WTC11 (cell line): ENCODE measurements around the gene NLGN1. TPM values are rescaled to one million over a fixed set of nuclear protein-coding genes. Genes with fewer than 3 reads are reported as not detected.

Source experiments
- ATAC-seq: fragments of 200-7000 bp; cut with Tn5 transposase; 2 replicates; pipeline ENCODE4 v1.10.0; 2021; ENCODE audit warnings: mild to moderate bottlenecking, moderate library complexity
- CTCF ChIA-PET: fragments of 300-600 bp; sonication (Branson Sonifier 250); formaldehyde crosslinking; loops from one replicate; lab custom pipeline; 2021; ENCODE audit warnings: antibody characterized with exemption; lab: Charles Lee
- POLR2A ChIA-PET: fragments of 350-600 bp; sonication (Branson Sonifier 250); formaldehyde crosslinking; loops from one replicate; lab custom pipeline; 2021; ENCODE audit warnings: antibody characterized with exemption; lab: Charles Lee
- DNase-seq: peaks from one replicate; pipeline ENCODE4 v3.0.0; 2021; ENCODE audit warnings: low spot score
- H3K27ac Mint-ChIP-seq: 2 replicates; pipeline ENCODE4 v1.8.0; 2021; ENCODE audit warnings: mixed read lengths
- H3K27me3 Mint-ChIP-seq: 2 replicates; pipeline ENCODE4 v1.8.0; 2021; ENCODE audit warnings: low read depth, mild to moderate bottlenecking, moderate library complexity, mixed read lengths
- H3K36me3 Mint-ChIP-seq: 2 replicates; pipeline ENCODE4 v1.8.0; 2021; ENCODE audit warnings: mixed read lengths
- H3K4me1 Mint-ChIP-seq: 2 replicates; pipeline ENCODE4 v1.8.0; 2022; ENCODE audit warnings: mixed read lengths
- H3K4me3 Mint-ChIP-seq: 2 replicates; pipeline ENCODE4 v1.8.0; 2021; ENCODE audit warnings: mild to moderate bottlenecking, moderate library complexity, mixed read lengths
- H3K9me3 Mint-ChIP-seq: 2 replicates; pipeline ENCODE4 v1.8.0; 2021; ENCODE audit warnings: mixed read lengths
- ATF3 ChIP-seq: sonication (generic); formaldehyde crosslinking; conservative IDR thresholded peaks from 2 replicates; pipeline ENCODE4 v1.8.1; 2022; ENCODE audit warnings: mild to moderate bottlenecking, missing genetic modification reagents
- CDX4 ChIP-seq: fragments of 250-450 bp; sonication (Bioruptor Pico); IDR thresholded peaks from 2 replicates; pipeline ENCODE4 v1.9.0; 2021; ENCODE audit warnings: moderate library complexity, mild to moderate bottlenecking, inconsistent platforms, borderline replicate concordance
- CREB1 ChIP-seq: sonication (generic); formaldehyde crosslinking; IDR thresholded peaks from 2 replicates; pipeline ENCODE4 v1.8.0; 2023; ENCODE audit warnings: mild to moderate bottlenecking, missing genetic modification reagents
- CREM ChIP-seq: sonication (generic); formaldehyde crosslinking; IDR thresholded peaks from 2 replicates; pipeline ENCODE4 v1.8.1; 2022; ENCODE audit warnings: mild to moderate bottlenecking, missing genetic modification reagents, moderate library complexity
- CTCF ChIP-seq: fragments of 200-600 bp; IDR thresholded peaks from 2 replicates; pipeline ENCODE4 v1.8.0; 2022; ENCODE audit warnings: antibody characterized with exemption
- ELF4 ChIP-seq: sonication (generic); formaldehyde crosslinking; IDR thresholded peaks from 2 replicates; pipeline ENCODE4 v1.8.1; 2022; ENCODE audit warnings: low read depth, mild to moderate bottlenecking, moderate library complexity, missing genetic modification reagents
- ETV6 ChIP-seq: sonication (generic); formaldehyde crosslinking; IDR thresholded peaks from 2 replicates; pipeline ENCODE4 v1.8.1; 2022; ENCODE audit warnings: mild to moderate bottlenecking, missing genetic modification reagents
- FOXJ3 ChIP-seq: sonication (generic); formaldehyde crosslinking; IDR thresholded peaks from 2 replicates; pipeline ENCODE4 v1.9.0; 2021; ENCODE audit warnings: missing genetic modification reagents, mild to moderate bottlenecking, borderline replicate concordance
- HMGA2 ChIP-seq: fragments of 250-450 bp; sonication (Bioruptor Pico); IDR thresholded peaks from 2 replicates; pipeline ENCODE4 v1.4.0; 2021; ENCODE audit warnings: mild to moderate bottlenecking, moderate library complexity
- MYBL2 ChIP-seq: sonication (generic); formaldehyde crosslinking; IDR thresholded peaks from 2 replicates; pipeline ENCODE4 v1.8.1; 2023; ENCODE audit warnings: mild to moderate bottlenecking, moderate library complexity, missing genetic modification reagents
- PRRX2 ChIP-seq: fragments of 250-450 bp; sonication (Bioruptor Pico); IDR thresholded peaks from 2 replicates; pipeline ENCODE4 v1.8.0; 2021; ENCODE audit warnings: mild to moderate bottlenecking
- USF1 ChIP-seq: sonication (generic); formaldehyde crosslinking; IDR thresholded peaks from 2 replicates; pipeline ENCODE4 v1.8.0; 2022; ENCODE audit warnings: mild to moderate bottlenecking, missing genetic modification reagents
- ZBTB43 ChIP-seq: sonication (generic); formaldehyde crosslinking; IDR thresholded peaks from 2 replicates; pipeline ENCODE4 v1.8.1; 2023; ENCODE audit warnings: mild to moderate bottlenecking, missing genetic modification reagents
- ZNF121 ChIP-seq: sonication (generic); formaldehyde crosslinking; IDR thresholded peaks from 2 replicates; pipeline ENCODE4 v1.8.0; 2023; ENCODE audit warnings: missing genetic modification reagents
- ZNF396 ChIP-seq: fragments of 250-450 bp; sonication (Bioruptor Pico); IDR thresholded peaks from 2 replicates; pipeline ENCODE4 v1.8.0; 2021; ENCODE audit warnings: mild to moderate bottlenecking, moderate library complexity, borderline replicate concordance
- total RNA-seq: library from RNA; stranded (reverse); gene quantifications from 3 replicates; pipeline ENCODE4 v1.2.3, GENCODE V29; 2021
- TF ChIP-seq, protein P1 (sequence below): sonication (generic); formaldehyde crosslinking; IDR thresholded peaks from 2 replicates; pipeline ENCODE4 v1.8.0; 2023; ENCODE audit warnings: missing genetic modification reagents
- TF ChIP-seq, protein P2 (sequence below): sonication (generic); formaldehyde crosslinking; IDR thresholded peaks from 2 replicates; pipeline ENCODE4 v1.8.0; 2022; ENCODE audit warnings: missing genetic modification reagents
- TF ChIP-seq, protein P3 (sequence below): fragments of 250-450 bp; sonication (Bioruptor Pico); IDR thresholded peaks from 2 replicates; pipeline ENCODE4 v1.9.0; 2021; ENCODE audit warnings: mild to moderate bottlenecking
- TF ChIP-seq, protein P4 (sequence below): fragments of 250-450 bp; sonication (Bioruptor Pico); IDR thresholded peaks from 2 replicates; pipeline ENCODE4 v1.9.0; 2021; ENCODE audit warnings: mild to moderate bottlenecking

NLGN1 gene
- total RNA-seq, 1 experiment from 2014 or later: 12.4 TPM

DNA sequence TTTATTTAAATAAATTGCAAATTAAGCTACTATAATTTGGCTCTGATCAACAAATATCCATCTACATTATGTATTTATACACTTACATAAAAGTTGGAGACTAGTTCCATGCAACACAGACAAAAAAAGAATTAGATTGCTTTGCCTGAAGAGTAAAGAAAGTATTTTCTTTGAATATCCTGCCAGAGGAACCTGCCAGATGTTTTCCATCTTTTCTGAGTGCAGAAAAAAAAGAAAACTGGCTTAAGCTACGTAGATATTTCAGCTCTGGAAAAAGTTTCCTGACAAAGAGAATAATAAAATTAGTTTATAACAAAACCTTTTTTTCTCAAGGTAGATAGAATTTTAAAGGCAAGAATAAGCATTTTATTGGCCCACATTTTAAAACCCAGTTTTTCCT, 854.1 kb downstream of the NLGN1 start:
- Mint-ChIP-seq H3K9me3 (peaks cover 17% of the 10 kb centered on the region), H3K27me3 (no peaks in the 10 kb centered on the region), H3K4me3 (no peak overlapping the region), H3K4me1 (peaks cover 19% of the 10 kb centered on the region), H3K27ac (no peak overlapping the region), H3K36me3 (no peaks in the 10 kb centered on the region)
- TF ChIP-seq ATF3: no peak
- POLR2A ChIA-PET: no interaction called here
- CTCF ChIA-PET: no interaction called here
- ATAC-seq (no peak), DNase-seq (no peak)

- Mint-ChIP-seq H3K9me3 (peaks cover 17% of the 10 kb centered on the region), H3K4me3 (no peak overlapping the region), H3K27ac (peak overlapping the region; percentile 28; the same call in 1 of the 2 replicates), H3K27me3 (no peaks in the 10 kb centered on the region), H3K36me3 (peaks cover 5% of the 10 kb centered on the region; the same call in 1 of the 2 replicates), H3K4me1 (peaks cover 19% of the 10 kb centered on the region)
- TF ChIP-seq ELF4 (CRISPR knock-in tag): no peak
- no peak for TF ChIP-seq MYBL2 (CRISPR knock-in tag)
- no peak for TF ChIP-seq ZNF396
- no peak for TF ChIP-seq ZNF121 (CRISPR knock-in tag)
- no peak for TF ChIP-seq ZBTB43
- no peak for TF ChIP-seq CDX4
- TF ChIP-seq, protein P1, sequence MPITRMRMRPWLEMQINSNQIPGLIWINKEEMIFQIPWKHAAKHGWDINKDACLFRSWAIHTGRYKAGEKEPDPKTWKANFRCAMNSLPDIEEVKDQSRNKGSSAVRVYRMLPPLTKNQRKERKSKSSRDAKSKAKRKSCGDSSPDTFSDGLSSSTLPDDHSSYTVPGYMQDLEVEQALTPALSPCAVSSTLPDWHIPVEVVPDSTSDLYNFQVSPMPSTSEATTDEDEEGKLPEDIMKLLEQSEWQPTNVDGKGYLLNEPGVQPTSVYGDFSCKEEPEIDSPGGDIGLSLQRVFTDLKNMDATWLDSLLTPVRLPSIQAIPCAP (CRISPR knock-in tag): no peak
- TF ChIP-seq CTCF: no peak
- TF ChIP-seq HMGA2 (CRISPR knock-in tag): no peak
- no peak for TF ChIP-seq FOXJ3
- no peak for TF ChIP-seq CREB1
- TF ChIP-seq CREM: no peak
- TF ChIP-seq, protein P2, sequence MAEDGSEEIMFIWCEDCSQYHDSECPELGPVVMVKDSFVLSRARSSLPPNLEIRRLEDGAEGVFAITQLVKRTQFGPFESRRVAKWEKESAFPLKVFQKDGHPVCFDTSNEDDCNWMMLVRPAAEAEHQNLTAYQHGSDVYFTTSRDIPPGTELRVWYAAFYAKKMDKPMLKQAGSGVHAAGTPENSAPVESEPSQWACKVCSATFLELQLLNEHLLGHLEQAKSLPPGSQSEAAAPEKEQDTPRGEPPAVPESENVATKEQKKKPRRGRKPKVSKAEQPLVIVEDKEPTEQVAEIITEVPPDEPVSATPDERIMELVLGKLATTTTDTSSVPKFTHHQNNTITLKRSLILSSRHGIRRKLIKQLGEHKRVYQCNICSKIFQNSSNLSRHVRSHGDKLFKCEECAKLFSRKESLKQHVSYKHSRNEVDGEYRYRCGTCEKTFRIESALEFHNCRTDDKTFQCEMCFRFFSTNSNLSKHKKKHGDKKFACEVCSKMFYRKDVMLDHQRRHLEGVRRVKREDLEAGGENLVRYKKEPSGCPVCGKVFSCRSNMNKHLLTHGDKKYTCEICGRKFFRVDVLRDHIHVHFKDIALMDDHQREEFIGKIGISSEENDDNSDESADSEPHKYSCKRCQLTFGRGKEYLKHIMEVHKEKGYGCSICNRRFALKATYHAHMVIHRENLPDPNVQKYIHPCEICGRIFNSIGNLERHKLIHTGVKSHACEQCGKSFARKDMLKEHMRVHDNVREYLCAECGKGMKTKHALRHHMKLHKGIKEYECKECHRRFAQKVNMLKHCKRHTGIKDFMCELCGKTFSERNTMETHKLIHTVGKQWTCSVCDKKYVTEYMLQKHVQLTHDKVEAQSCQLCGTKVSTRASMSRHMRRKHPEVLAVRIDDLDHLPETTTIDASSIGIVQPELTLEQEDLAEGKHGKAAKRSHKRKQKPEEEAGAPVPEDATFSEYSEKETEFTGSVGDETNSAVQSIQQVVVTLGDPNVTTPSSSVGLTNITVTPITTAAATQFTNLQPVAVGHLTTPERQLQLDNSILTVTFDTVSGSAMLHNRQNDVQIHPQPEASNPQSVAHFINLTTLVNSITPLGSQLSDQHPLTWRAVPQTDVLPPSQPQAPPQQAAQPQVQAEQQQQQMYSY (CRISPR knock-in tag): no peak
- TF ChIP-seq ETV6 (CRISPR knock-in tag): no peak
- TF ChIP-seq, protein P3, sequence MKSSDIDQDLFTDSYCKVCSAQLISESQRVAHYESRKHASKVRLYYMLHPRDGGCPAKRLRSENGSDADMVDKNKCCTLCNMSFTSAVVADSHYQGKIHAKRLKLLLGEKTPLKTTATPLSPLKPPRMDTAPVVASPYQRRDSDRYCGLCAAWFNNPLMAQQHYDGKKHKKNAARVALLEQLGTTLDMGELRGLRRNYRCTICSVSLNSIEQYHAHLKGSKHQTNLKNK (CRISPR knock-in tag): no peak
- TF ChIP-seq USF1 (CRISPR knock-in tag): no peak
- TF ChIP-seq, protein P4, sequence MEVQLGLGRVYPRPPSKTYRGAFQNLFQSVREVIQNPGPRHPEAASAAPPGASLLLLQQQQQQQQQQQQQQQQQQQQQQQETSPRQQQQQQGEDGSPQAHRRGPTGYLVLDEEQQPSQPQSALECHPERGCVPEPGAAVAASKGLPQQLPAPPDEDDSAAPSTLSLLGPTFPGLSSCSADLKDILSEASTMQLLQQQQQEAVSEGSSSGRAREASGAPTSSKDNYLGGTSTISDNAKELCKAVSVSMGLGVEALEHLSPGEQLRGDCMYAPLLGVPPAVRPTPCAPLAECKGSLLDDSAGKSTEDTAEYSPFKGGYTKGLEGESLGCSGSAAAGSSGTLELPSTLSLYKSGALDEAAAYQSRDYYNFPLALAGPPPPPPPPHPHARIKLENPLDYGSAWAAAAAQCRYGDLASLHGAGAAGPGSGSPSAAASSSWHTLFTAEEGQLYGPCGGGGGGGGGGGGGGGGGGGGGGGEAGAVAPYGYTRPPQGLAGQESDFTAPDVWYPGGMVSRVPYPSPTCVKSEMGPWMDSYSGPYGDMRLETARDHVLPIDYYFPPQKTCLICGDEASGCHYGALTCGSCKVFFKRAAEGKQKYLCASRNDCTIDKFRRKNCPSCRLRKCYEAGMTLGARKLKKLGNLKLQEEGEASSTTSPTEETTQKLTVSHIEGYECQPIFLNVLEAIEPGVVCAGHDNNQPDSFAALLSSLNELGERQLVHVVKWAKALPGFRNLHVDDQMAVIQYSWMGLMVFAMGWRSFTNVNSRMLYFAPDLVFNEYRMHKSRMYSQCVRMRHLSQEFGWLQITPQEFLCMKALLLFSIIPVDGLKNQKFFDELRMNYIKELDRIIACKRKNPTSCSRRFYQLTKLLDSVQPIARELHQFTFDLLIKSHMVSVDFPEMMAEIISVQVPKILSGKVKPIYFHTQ (CRISPR knock-in tag): no peak
- TF ChIP-seq PRRX2: no peak
- ATAC-seq: 0 out of 2 replicates have a peak, but pooled peaks have one; percentile 32
- no peak for DNase-seq
- CTCF ChIA-PET: no interaction called here
- POLR2A ChIA-PET: interaction anchor here (1.1 kb wide), 1 partner anchor 29 kb away, joined by 3 read pairs; no protein-coding TSS in a partner anchor
These were observed 855.8 kb downstream of the NLGN1 start for GRCh38 chr3:174253196-174253823.
